HG02840 (cell line): ENCODE results near the gene SNCAIP.
"Not testable (repeated sequence)": the region's sequence is repeated elsewhere in the genome, so short reads cannot be mapped to it uniquely, and the experiment has no call there.

Experiments used
- ATAC-seq: cut with Tn5 transposase; IDR thresholded peaks from one replicate; pipeline ENCODE4 v1.9.1; 2021; ENCODE audit warnings: mild to moderate bottlenecking, moderate library complexity, moderate number of reproducible peaks; ENCODE audit not compliant: unreplicated experiment, low FRiP score

SNCAIP gene

GRCh38 chr5:122312591-122313406 lies 762 bp downstream of the SNCAIP start:
- ATAC-seq: no peak

GRCh38 chr5:122314036-122314435 lies 2.0 kb downstream of the SNCAIP start:
- ATAC-seq: no peak

DNA sequence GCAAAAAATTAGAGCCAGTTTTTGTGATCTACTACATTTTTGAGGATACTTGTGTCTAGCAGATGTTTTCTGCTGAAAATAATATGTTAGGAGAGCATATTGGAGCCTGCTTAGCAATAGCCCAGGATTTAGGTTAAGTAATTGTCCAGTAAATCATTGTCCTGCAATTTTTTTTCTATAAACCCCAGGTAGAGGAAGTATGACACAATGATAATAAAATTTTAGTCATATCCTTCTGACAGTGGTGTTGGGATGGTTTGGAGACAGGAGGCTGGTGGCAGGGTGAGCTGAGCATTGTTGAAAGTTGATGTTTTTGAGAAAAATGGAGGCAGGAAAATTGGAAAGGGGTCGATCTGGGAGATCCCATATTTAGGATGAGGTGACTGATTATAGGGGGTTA lies 3.5 kb downstream of the SNCAIP start:
- ATAC-seq: no peak

- ATAC-seq: no peak
Observed at GRCh38 chr5:122316656-122317055, 4.6 kb downstream of the SNCAIP start.

DNA sequence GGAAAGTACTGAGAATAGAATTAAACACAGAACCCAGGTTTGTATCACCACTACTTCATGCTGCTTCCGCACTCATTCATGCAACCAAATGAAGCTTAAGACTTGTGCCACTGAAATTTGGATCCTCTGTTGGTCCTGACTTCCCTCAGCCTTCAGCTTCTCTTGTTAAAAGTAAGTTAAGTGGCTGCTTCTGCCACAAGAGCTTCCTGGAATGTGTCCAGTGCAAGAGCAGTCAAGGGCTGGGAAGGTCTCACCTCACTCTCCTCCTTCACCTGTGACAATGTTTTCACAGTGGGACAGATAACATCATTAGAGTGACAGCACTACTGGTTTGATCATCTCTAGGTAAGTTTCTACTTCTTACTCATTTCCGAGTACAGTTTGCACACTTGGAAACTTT lies 7.9 kb downstream of the SNCAIP start:
- no peak for ATAC-seq

GRCh38 chr5:122321921-122322320 lies 9.9 kb downstream of the SNCAIP start:
- no peak for ATAC-seq

DNA sequence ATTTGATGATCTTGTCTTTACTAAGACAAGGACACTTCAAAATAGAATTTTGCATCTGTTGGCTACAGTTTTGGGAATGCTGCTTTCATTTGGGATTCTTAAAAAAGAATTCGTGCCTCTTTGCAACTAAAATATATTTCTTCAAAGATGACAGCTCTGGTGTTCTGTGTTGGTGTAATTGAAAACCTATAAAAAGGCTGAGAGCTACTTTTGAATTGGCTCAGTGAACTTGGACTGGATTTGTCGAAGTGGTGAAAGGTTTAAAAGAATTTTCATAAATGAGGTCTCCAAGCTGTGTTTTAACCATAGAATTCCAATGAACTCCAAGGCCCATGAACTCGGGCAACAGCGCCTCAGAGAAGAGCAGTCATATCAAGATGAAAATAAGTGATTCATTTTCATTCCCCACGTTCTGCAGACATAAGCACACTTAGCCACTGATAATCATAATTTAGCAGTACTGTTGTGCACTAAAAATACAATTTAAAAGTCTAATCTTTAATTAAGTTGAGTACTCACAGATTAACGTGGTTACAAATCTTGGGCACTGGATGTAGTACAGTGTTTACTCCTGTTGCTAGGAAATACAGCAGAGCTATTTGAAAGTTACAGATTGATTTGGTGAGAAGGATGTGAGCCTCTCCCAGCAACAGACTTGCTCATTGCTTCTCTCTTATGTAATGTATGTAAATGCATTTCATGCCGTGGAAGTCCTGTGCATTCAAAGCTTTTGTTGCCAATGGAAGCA lies 10.9 kb downstream of the SNCAIP start:
- no peak for ATAC-seq

GRCh38 chr5:122323738-122324137 lies 11.7 kb downstream of the SNCAIP start:
- ATAC-seq: no peak

- ATAC-seq: no peak
Observed at GRCh38 chr5:122327110-122327509, 15.1 kb downstream of the SNCAIP start.

DNA sequence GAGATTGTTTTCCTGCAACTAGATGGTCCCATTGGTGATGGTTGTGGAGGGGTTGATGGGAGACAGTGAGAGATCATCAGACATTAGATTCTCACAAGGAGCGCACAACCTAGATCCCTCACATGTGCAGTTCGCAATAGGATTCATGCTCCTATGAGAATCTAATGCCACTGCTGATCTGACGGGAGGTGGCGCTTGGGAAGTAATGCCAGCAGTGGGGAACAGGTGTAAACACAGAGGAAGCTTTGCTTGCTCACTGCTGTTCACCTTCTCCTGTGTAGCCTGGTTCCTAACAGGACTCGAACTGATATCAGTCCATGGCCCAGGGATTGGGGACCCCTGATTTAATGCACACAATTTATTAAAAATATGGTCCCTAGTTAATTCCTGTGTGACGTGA lies 18.8 kb downstream of the SNCAIP start:
- no peak for ATAC-seq

- no peak for ATAC-seq
Observed at GRCh38 chr5:122332599-122333555, 20.8 kb downstream of the SNCAIP start.

- ATAC-seq: no peak
Observed at GRCh38 chr5:122333564-122333963, 21.5 kb downstream of the SNCAIP start.

GRCh38 chr5:122339591-122339990 lies 27.6 kb downstream of the SNCAIP start:
- ATAC-seq: no peak

DNA sequence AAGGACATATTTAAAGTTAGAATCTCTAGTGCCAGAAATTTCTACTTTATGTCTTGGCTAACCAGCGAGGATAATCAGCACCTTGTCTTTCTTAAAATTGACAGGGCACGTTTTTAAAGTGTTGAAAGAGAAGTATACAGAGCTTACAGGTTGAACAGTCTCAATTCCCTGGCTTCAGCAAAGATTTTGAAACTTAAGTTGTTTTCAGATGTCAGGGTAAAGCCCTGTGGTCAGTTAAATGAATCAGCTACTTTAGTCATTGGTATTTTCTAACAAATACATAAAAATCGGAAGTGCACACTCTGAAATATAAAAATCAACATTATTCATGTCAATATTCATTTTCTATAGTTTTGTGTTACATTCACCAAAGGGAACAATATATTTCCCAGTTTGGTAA lies 29.1 kb downstream of the SNCAIP start:
- no peak for ATAC-seq

DNA sequence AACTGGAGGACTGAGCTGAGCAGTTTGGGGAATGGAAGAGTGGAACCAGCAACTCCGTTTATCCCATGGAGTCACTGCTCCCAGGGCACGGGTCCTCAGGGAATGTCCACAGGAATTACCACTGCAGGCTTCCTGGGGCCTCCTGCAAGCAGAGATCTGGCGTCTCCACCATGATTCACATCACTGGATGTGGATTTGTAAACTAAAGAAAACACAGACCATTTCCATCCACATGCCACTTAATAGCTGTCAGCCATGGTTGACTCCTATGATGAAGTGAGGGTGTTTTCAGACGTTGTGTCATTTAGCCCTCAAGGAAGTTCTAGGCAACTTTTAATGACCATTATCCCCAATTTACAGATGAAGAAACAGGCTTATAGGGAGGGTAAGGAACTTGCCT lies 30.2 kb downstream of the SNCAIP start:
- no peak for ATAC-seq

DNA sequence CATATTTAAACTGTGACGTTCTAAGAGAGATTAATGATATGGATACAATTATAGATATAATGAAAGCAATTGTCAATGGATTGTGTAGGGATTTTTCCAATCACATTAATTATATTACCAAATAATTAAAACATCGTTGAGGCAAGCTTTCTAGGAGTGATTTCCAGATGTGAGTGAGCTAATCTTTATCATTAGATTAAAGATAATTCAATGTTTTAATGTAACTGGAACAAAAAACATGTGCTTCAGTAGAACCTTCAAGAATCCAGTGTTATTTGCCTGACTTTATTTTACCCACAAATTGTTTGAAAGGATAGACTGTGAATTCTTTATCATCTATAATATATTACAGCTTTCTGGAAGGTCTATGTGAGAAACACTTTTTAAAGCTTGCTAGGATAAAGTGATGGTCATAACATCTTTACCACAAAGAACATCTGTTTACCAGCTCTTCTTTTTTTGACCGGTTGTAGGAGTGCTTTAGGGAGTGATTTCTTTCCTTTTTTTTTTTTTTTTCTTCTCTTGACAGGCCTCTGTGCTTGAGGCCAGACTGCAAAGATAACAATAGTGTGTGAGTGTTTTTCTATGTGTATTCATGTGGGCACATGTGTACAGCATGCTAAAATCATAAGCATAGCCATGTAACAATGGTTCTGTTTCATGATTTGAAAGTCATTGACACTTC lies 35.0 kb downstream of the SNCAIP start:
- no peak for ATAC-seq

GRCh38 chr5:122350496-122350895 lies 38.5 kb downstream of the SNCAIP start:
- no peak for ATAC-seq

DNA sequence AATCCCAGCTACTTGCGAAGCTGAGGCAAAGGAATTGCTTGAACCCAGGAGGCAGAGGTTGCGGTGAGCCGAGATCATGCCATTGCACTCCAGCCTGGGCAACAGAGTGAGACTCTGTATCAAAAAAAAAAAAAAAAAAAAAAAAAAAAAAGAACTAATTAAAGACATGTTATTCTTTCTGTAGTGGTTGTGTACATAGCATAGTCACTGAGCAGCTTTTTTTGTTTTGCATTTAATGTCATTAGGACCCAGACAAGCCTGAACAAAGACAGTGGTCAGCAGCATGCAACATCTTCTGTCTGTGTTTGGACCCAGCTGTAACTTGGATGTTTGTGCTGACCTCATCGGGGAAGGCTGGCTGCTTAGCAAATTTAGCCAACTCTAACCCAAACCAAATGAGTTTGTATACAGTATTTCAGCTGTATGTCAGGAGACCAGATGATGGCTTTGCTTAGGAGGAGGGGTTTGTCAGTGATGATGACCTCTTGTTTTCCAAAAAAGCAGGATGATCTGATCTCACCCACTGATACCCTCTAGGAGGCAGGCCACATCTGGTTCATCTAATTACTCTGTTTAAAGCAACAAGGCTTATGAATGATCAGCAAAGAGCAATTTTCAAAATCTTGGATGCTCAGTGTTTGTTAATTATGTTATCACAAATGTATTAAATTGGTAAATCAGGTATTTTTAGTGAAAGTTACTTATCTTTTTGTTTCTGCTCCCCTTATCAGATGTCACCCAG lies 39.5 kb downstream of the SNCAIP start:
- no peak for ATAC-seq

GRCh38 chr5:122352331-122352730 lies 40.3 kb downstream of the SNCAIP start:
- no peak for ATAC-seq

GRCh38 chr5:122353361-122353760 lies 41.3 kb downstream of the SNCAIP start:
- ATAC-seq: not testable (repeated sequence)
